H1 (cell line): Measurements from ENCODE around the gene ABHD2. TPM values are rescaled to one million over a fixed set of nuclear protein-coding genes. Genes with fewer than 3 reads are reported as not detected.

ENCODE experiments used
- BACH1 ChIP-seq: IDR thresholded peaks from 2 replicates; pipeline ENCODE4 v1.6.1; 2012; ENCODE audit warnings: low read length, improper control_type of control experiment
- JUND ChIP-seq: IDR thresholded peaks from 2 replicates; pipeline ENCODE4 v1.6.1; 2011; ENCODE audit warnings: mild to moderate bottlenecking, improper control_type of control experiment, low read length
- KDM5A ChIP-seq: fragments of 200-600 bp; IDR thresholded peaks from 2 replicates; pipeline ENCODE4 v1.7.1; 2012; ENCODE audit warnings: mild to moderate bottlenecking, low read length, inconsistent platforms, mixed read lengths
- NRF1 ChIP-seq: IDR thresholded peaks from 2 replicates; pipeline ENCODE4 v1.6.1; 2011; ENCODE audit warnings: mild to moderate bottlenecking, low read depth, low read length, improper control_type of control experiment
- SP4 ChIP-seq: IDR thresholded peaks from 2 replicates; pipeline ENCODE4 v1.6.1; 2012; ENCODE audit warnings: low read length, inconsistent platforms
- TCF12 ChIP-seq: IDR thresholded peaks from 2 replicates; pipeline ENCODE4 v1.6.1; 2011; ENCODE audit warnings: low read depth, mild to moderate bottlenecking, low read length
- YY1 ChIP-seq: IDR thresholded peaks from 2 replicates; pipeline ENCODE4 v1.6.1; 2011; ENCODE audit warnings: low read depth, mild to moderate bottlenecking, low read length
- polyA plus RNA-seq, 7 experiments: library from polyadenylated mRNA; depleted of rRNA in 3 of 7; stranded (reverse) in 5 of 7; unstranded in 2 of 7; fragments of >200 nt in 5 of 7; fragments of 200-250 nt in 2 of 7; gene quantifications; 1 replicate in 5 of 7; 2 replicates in 1 of 7; 4 replicates in 1 of 7; pipeline versions ENCODE4 v1.2.1 to v1.2.3, GENCODE V29; 2011 to 2013; ENCODE audit warnings: missing spikeins in 2 of 7, mixed read lengths in 2 of 7
- total RNA-seq: library from RNA; stranded (reverse); fragmentation: NEBNext Ultra II Directional; extraction: Animal tissue kit (Norgen Biotek cat#: 25700); gene quantifications from 2 replicates; pipeline ENCODE4 v1.2.1, GENCODE V29; 2021
- TF ChIP-seq, protein P1 (sequence below), 3 experiments: IDR thresholded peaks; 1 replicate in 2 of 3; 2 replicates in 1 of 3; pipeline versions ENCODE4 v1.5.1 to v1.6.1; 2011; ENCODE audit warnings: low read length in 3 of 3, mild to moderate bottlenecking in 3 of 3, inconsistent platforms in 2 of 3, low read depth in 1 of 3, moderate library complexity in 1 of 3; ENCODE audit not compliant: insufficient read depth in 1 of 3; ENCODE audit errors: control extremely low read depth in 1 of 3

ABHD2 gene
- total and polyA plus RNA-seq, 2 of the 8 experiments (the other 6 are each of a cell fraction or from before 2014, with no cell fraction given) = 9.1 to 23.7 TPM

- TF ChIP-seq YY1 = no peak
- TF ChIP-seq KDM5A = no peak
- TF ChIP-seq BACH1 = no peak
- TF ChIP-seq, protein P1, sequence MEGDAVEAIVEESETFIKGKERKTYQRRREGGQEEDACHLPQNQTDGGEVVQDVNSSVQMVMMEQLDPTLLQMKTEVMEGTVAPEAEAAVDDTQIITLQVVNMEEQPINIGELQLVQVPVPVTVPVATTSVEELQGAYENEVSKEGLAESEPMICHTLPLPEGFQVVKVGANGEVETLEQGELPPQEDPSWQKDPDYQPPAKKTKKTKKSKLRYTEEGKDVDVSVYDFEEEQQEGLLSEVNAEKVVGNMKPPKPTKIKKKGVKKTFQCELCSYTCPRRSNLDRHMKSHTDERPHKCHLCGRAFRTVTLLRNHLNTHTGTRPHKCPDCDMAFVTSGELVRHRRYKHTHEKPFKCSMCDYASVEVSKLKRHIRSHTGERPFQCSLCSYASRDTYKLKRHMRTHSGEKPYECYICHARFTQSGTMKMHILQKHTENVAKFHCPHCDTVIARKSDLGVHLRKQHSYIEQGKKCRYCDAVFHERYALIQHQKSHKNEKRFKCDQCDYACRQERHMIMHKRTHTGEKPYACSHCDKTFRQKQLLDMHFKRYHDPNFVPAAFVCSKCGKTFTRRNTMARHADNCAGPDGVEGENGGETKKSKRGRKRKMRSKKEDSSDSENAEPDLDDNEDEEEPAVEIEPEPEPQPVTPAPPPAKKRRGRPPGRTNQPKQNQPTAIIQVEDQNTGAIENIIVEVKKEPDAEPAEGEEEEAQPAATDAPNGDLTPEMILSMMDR (IDR thresholded peaks at IDR 0.05; ENCODE audit: control extremely low read depth in 1 of 3, insufficient read depth in 1 of 3, low read depth in 1 of 3, low read length in 3 of 3) = no peak
- TF ChIP-seq NRF1 = no peak
- no peak for TF ChIP-seq TCF12
- TF ChIP-seq SP4 = no peak
- TF ChIP-seq JUND = no peak
- TF ChIP-seq, all 59 proteins: peak for 0
Measured at GRCh38 chr15:89126009-89126408, 37.8 kb downstream of the ABHD2 start (continued).
